AG09309 (cell line): ENCODE results near the gene SLC2A8.
A peak's percentile ranks its signal among the peaks of the same experiment; 100 is the strongest.

Experiments used
- DNase-seq: peaks from one replicate; pipeline ENCODE4 v3.0.0-alpha.2; 2010; ENCODE audit warnings: low read depth
- H3K4me3 ChIP-seq: 2 replicates; pipeline ENCODE4 v1.5.1; 2011; ENCODE audit warnings: mild to moderate bottlenecking, low read depth, low read length, moderate library complexity; ENCODE audit not compliant: control insufficient read depth
- TF ChIP-seq, protein P1 (sequence below): IDR thresholded peaks from 2 replicates; pipeline ENCODE4 v1.5.1; 2011; ENCODE audit warnings: mild to moderate bottlenecking, low read depth, low read length, inconsistent platforms; ENCODE audit not compliant: insufficient read depth, control insufficient read depth; ENCODE audit errors: missing control alignments

SLC2A8 gene

DNA sequence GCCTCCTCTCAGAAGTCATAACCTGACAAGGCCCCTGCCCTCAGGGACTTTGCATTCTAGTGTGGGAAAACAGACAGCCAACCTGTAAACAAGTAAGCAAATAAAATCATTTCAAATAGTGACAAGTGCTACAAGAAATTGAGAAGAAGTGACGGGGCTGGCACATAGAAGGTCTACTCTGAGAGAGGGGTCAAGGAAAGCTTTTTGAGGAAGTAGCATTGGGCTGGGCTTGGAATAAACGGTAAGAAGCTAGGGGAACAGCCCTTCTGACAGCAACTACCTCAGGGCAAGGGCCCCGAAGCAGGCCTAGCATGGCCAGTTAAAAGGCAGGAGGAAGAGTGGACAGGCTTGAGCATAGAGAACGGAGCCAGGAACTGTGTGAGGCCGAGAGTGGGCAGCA is 4.8 kb upstream of the SLC2A8 start:
- no peak for DNase-seq
- TF ChIP-seq, protein P1, sequence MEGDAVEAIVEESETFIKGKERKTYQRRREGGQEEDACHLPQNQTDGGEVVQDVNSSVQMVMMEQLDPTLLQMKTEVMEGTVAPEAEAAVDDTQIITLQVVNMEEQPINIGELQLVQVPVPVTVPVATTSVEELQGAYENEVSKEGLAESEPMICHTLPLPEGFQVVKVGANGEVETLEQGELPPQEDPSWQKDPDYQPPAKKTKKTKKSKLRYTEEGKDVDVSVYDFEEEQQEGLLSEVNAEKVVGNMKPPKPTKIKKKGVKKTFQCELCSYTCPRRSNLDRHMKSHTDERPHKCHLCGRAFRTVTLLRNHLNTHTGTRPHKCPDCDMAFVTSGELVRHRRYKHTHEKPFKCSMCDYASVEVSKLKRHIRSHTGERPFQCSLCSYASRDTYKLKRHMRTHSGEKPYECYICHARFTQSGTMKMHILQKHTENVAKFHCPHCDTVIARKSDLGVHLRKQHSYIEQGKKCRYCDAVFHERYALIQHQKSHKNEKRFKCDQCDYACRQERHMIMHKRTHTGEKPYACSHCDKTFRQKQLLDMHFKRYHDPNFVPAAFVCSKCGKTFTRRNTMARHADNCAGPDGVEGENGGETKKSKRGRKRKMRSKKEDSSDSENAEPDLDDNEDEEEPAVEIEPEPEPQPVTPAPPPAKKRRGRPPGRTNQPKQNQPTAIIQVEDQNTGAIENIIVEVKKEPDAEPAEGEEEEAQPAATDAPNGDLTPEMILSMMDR, result no peak

DNA sequence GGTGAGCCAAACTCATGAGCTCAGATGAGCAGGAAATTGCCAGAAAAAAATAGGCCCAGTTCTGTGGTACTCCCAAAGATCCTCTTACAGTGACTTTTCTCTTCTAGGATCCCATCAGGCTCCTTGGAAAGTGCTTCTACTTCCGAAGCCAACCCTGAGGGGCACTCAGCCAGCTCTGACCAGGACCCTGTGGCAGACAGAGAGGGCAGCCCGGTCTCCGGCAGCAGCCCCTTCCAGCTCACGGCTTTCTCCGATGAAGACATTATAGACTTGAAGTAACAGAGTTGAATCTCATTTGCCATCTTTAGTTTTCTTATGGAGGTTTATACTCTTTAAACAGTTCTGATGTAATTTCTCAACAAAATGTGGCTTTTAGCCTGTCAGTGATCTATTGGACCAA is 4.0 kb upstream of the SLC2A8 start:
- TF ChIP-seq, protein P1, result no peak
- DNase-seq, result no peak
- H3K4me3 ChIP-seq, result no peak overlapping the region

More for the DNA sequence above, 4.8 kb upstream of the SLC2A8 start:
- no peak overlapping the region for H3K4me3 ChIP-seq

DNA sequence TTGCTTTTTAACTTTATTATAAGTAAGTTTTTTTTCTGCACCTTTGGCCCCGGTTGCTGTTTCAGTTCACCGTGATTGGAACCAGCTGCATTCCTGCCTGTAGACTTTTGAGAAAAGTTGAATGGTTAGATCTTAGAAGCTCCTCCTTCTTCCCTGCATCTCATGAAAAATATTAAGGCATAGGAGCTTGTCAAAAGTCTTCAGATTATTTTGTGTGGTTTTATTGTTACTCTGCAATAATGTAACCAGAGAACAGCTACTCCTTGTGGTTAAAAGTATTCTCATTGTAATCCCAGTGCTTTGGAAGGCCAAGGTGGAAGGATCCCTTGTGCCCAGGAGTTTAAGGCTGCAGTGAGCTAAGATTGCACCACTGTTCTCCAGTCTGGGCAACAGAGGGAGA is 3.3 kb upstream of the SLC2A8 start:
- TF ChIP-seq, protein P1, result peak; percentile 37
- H3K4me3 ChIP-seq, result no peak overlapping the region
- DNase-seq, result no peak

DNA sequence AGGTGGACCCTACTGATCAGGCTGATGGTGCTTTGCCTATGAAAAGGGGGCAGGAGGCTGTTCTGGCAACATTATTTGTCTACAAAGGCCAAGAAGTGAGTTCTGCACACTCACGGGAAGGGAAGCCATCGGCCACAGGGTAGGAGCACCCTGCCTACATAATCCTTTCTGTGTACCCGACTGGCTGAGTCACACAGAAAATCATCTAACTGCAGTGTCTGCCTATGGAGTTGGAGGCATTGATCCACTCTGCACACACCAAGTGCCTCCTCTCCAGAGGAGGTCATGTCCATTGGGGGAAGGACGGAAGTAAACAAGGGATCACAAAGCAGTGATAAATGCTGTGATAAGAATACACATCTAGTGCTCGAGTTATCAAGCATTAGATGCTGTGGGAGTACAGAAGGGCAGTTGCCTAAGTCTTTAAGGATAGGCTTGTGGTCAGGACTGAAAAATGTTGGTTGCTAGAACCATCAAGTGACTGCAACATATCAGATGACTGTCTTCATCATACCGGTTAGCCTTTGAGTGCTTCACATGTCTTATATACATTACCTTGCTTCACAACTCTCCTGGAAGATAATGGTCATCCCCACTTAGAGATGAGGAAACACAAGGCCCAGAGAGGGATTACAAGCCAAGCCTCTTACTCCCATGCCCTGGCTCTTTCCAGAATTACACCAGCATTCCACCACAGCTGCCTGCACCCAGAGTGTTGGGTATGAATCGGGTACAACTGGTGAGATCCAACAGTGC is 1.3 kb upstream of the SLC2A8 start:
- TF ChIP-seq, protein P1, result no peak
- no peak for DNase-seq
- H3K4me3 ChIP-seq, result no peak overlapping the region

DNA sequence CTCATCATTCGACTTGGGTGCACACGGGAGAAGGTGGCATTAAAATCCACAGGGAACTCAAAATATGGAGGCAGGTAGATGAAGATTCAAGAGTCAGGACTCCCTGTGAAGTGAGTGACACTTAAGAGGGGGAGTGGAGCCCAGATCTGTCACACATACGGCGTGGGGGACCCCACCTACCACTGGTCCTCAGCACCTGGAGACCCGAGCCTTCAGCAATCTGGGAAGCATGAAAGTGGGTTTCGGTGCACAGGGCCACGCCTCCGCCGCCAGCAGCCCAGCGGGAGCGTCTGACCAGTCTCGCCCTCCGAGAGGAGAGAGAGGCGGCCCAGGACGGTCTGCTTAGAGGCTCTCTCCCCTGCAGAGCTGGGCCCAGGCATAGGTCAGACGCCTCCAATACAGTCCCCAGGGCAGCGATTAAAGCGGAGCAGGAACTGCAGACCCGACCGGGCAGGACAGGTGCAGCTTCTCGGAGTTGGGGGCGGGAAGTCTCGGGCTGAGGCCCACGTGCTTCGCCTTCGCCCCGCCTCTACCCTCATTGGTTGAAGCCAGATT is 639 bp upstream of the SLC2A8 start:
- DNase-seq, result no peak
- H3K4me3 ChIP-seq, result peak overlapping the region; percentile 3
- TF ChIP-seq, protein P1, result no peak

DNA sequence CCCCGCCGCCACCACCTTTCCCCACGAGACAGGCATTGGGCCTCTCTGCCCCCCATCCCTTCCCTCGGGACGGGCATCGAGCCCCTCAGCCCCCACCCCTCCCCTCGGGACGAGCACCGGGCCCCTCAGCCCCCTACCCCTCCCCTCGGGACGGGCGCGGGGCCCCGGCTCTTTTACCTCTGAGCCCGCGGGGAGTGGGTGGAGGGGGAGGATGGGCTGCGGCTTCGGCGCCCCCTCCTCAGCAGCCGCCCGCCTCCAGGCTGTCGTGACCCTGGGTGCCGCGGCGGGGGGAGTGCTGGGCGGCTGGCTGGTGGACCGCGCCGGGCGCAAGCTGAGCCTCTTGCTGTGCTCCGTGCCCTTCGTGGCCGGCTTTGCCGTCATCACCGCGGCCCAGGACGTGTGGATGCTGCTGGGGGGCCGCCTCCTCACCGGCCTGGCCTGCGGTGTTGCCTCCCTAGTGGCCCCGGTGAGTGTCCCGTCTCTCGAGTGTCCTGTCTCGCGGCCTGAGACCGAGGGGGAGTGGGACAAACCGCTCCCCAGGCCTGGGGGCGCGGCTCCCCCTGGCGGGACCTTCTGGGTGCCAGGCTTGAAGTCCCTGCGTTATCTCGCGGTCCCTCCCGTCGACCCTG is 791 bp downstream of the SLC2A8 start:
- peak overlapping the region; percentile 59 for H3K4me3 ChIP-seq
- DNase-seq, result no peak

More for the DNA sequence above, 791 bp downstream of the SLC2A8 start:
- TF ChIP-seq, protein P1, result peak; percentile 48
